NK-92 (cell line): ENCODE data around the gene NAA35.
"Not testable (repeated sequence)": the region's sequence is repeated elsewhere in the genome, so short reads cannot be mapped to it uniquely, and the experiment has no call there.

Source experiments
- DNase-seq: peaks from one replicate; lab custom pipeline; 2025; ENCODE audit not compliant: unreplicated experiment; lab: John Stamatoyannopoulos, UW

Gene NAA35

DNA sequence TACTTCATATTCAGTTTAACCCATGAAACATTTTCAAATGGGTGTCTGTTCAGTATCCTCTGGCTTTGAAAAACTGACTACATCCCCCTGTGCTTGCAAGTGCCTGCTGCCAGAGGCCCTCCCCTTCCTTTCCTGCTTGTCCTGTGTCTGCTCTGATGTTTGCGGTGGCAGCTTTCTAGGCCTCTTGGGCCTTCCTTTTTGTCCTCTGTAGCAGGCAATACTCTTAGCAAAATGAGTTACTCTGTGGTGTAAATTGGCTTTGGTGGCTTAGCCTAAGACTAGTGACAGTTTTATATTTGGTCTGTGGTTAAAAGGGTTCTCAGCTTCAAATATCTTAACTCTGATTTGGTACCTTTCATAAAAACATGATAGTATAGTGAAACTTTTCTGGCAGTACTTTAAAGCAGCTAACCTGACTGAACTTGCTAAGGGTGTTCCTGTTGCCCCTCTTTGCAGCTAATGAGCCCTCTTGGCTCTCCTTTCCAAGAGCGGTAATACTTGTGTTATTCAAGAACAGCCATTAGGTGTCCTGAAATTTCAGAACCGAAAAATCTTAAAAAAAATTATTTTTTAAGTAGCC lies 81.8 kb downstream of the NAA35 start:
- DNase-seq = no peak

DNA sequence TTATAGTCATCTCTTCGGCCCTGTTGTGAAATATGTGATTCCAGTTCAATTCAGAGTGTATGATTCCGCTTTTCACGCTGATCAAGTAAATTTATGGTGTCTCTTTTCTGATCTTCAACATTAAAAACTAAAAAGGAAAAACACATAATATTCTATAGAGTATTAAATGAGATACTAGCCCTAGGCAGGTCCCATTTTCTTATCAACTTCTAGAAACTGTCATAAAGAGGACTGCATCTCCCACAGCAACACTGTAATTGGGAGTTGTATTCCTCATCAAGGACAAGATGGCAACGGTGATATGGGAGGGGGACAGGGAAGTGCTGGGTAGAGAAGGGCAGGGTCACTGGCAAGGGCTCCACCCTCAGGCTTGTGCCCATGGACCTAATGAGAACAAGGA lies 86.8 kb downstream of the NAA35 start:
- no peak for DNase-seq

DNA sequence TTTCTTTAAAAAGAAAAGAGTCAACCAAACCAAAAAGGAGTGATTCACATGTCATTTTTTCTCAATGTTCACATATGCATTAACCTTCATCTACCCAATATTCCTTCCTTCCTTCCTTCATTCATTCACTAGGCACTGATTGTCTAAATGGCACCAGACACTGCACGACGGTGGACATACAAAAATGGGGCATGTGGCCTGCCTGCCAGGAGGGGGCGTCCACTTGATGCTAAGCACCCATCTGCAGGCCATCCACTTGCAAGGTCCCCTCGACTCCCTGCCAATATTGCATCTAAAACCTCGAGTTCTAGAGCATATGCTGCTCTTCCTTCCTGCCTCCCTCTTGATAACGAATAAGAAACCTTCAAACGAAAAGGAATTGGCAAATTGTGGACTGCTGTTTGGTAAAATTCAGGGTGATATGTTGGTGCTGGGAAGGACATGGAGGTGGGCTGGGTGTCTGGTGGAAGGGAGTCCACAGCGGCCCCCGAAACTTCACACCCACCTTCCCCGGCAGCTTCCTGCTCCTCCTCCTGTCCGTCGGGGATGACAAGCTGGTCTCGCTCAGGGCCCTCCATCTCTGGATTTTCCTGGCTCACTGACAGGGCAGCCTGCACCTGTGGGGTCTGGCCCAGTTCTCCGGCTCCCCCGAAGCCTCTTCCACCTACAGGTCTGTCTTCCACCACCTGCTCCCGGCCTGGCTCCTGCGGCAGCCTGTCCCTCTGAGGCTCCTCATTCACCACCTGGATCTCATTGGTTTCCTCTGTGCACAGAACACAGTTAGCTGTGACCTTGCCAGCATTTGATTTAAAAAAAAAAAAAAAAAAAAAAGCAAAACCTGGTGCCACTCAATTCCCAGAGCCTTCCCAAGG lies 94.2 kb downstream of the NAA35 start:
- no peak for DNase-seq

DNA sequence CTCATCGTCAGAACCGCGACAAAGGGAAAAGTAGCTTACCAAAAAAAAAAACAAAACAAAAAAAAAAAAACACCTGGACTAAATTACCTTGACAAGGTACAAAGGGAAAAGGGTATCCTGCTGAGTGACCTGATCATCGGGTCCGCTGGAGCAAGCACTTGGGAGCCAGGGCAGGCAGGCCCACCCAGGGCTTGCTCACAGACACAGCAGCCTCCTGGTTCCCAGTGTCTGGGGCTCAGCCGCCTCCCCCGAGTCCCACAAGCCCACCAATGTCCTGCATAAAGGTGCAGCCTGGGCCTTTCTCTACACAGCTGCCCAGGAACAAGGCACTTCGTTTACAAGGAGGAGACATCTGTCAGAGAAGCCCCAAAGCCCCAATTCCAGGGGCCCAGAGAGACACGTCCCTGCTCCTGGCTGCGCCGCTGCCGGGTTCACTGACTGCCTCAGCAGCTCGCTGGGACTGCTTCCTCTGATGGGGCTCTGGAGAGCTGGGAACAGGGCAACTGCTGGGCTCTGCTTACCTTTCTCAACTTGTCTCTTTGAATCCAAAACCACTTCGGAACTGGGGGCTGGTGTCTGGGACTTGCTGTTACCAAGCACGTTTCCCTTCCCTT lies 95.0 kb downstream of the NAA35 start:
- DNase-seq = no peak

DNA sequence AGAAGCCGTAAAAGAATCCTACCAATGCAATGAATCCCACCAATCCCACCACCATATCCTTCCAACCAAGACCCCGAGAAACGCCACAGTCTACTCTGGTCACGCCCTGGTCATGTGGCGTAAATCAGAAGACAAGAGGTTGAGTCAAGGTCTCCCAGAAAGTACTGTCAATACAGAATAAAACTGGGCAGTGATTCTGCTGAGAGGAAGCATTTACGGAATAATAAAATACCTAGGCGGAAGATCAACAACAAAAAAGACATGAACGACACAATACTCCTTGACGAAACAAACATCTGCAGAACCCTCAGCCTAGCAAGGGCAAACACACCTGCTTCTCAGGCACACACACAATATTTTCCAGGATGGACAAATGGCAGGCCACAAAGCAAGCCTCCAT lies 95.6 kb downstream of the NAA35 start:
- no peak for DNase-seq

DNA sequence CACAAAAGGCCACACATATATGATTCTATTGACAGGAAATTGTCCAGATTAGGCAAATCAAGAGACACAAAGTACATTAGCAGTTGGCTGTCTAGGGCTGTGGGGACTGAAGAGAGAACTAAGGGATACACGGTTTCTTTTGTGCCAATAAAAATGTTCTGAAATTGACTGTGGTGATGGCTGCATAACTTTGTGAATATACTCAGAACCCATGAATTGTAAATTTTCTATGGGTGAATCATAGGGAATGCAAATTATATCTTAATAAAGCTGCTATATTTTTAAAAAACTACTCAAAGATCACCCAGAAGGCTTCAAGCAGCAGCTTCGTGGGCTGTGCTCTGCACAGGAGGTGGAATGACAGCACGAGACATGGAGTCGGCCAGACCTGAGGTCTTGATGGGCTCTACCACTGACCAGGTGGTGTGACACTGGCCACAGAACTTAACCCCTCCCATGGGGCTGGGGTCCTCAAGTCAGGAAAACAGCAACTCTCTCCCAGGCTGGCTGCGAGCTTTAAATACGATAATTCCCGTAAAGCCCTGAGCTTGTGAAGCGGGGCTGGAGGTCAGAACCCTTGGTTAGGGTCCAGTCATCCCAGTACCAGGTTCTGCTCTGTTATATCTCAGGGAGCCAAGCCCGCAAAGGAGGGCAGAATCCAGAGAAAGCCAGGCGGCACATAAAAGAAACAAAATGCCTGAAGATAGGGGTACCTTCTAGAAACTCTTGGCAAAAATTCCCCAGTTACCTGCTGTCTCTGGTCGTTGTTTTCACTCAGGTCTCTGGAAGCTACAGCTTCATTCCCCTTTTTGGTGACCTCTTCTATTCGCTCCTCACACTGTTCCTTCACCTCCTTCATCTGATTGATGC lies 99.3 kb downstream of the NAA35 start:
- DNase-seq = no peak

DNA sequence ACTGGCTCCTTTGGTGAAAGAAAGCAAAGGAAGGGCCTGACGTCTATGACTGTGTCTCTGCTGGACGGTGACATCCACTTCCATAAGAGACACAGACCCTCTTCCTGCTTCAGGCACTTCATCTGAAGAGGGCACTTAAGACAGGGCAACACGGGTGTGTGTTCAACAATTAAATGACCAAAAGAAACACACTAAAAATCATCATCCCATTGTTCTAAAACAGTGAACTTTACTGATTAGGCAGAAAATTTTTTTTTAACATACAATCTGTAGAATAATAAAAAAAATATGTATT lies 99.9 kb downstream of the NAA35 start:
- DNase-seq = no peak

DNA sequence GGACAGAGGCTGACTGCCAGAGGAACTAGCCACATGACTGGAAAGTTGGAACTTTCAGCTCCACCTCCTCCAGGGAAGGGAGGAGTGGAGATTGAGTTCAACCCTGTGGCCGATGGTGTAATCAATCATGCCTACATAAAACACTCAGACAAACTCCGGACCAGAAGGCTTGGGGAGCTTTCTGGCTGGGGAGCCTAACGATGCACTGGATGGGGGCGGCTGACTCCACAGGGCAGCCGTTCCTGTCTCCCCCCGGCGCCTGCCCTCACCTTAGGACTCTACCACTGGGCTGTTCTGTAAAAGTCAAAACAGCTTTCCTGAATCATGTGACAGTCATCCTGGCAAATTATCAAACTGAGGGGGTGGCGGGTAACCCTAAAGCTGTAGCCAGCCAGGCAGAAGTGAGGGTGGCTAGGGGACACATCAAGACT lies 100.4 kb downstream of the NAA35 start:
- DNase-seq = no peak

DNA sequence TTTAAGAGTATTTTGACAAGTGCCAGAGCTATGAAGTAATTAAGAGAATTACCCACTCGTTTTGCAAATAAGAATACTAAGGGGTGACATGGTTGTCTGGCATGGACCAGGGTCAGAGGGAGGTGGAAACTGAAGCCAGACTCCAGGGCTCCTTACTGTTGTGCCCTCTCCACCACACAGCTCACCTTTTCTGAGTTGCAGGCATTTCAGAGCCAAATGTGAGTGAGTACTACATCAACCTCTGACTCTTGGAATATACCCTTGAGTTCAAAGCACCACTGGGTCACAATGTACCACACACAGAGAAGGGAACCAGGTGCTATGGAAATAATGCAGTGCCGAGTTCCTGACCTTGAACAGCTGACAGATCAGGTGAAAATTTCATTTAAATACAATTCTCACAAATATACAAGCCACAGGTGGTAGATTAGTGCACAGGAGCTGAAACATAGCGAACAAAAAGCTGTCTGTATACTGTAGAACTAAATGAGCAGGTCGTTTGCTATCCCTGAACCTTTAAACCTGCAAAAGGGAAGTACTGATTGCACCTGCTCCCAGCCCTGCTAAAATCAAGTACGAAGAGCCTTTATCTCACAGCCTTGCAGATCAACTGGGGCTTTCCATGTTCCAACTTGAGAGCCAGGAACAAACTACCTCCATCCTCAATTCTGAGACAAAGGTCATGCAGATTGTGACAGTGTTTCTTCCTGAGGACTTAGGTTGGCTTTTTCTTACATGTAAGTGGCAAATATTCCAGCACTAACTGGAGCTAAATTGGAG lies 101.4 kb downstream of the NAA35 start:
- DNase-seq = no peak

DNA sequence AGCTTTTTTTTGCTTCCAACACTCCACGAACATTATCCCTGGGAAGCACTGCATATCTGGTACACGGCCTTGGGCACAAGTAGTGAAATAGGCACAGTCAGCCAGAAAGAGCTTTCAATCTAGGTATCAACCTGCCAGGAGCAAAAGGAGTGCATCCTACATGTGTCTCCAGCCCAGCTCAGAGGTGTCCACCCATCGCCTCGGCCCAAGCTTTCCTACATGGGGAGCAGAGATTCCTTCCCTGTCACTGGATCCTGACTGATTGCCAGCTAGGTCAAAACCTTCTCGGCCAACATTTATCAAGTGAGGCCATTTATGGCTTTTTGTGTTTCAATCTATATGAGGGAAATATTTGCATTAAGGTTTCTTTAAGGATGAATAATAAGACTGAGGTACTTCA lies 102.6 kb downstream of the NAA35 start:
- no peak for DNase-seq

DNA sequence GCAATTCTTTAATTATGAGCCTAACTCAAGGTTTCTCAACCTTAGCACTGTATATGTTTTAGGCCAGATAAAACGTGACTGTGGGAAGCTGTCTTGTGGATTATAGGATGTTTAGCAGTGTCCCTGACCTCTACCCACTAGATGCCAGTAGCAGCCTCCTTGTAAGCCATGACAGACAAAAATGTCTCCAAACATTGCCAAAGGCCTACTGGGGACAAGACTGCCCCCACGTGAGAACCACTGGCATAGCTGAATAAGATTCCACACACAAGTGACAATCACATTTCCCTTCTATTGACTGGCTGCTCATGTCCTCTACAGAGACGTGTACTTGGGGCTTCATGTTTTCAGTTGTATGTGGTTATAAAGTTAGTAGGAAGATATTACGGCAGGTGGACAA lies 103.1 kb downstream of the NAA35 start:
- no peak for DNase-seq

DNA sequence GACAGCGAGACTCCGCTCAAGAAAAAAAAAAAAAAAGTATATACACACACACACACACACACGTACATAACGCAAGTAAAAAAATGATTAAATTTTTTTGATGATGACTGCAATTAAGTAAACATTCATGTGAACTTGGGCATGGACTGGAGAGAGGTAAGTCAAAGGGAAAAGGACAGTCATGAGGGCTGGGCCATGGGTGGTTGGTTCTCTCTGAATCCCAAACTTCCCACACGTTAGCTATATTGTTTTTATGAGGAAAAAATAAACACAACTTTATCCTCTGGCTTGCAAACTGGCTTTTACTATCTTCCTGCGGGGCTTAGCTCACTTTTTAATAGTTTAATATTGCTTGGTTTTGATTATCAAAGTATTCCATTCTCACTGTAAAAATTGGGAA lies 104.7 kb downstream of the NAA35 start:
- no peak for DNase-seq

DNA sequence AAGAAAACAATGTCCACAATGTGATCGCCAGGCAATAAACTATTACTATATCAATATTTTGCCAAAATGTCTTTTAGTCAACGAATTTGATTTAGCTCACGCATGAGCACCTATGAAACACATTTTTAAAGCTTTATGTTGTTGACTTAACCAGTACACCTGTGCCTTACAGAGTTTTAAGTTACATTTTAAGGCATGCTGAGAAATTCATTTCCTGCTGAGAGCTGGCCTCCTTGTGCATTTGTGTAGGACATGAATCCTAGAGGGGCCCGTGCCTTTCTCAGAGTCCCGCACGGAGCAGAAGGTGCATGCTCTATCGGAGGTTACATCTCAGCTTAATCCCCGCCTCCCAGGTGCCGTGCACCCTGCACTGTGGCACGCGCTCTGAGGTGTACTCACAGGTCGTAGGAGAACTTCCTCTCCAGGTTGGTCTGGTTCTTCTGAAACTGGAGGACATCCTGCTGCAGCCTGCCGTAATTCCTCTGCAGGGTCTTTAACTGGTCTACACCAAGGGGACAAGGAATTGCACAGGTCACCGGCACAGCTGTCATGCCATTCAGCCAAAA lies 105.2 kb downstream of the NAA35 start:
- DNase-seq = no peak

DNA sequence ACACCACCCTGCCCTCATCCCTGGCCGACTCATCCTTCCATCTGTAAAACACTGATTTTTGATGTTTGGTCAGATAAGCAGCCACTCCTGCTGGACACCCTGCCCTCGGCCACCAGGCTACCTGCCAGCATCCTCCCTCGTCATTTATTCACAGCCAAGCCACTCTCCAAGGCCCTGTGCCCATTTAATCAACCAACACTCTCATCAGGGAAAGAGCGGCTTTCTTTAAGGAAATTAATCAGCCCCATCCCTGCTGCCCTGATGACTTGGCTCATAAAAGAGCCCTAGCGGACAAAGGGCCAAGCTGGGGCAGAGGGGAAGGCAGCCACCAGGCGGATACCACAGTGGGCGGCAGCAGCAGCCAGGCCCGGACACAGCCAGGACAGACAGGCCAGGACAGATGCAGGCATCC lies 106.0 kb downstream of the NAA35 start:
- no peak for DNase-seq

DNA sequence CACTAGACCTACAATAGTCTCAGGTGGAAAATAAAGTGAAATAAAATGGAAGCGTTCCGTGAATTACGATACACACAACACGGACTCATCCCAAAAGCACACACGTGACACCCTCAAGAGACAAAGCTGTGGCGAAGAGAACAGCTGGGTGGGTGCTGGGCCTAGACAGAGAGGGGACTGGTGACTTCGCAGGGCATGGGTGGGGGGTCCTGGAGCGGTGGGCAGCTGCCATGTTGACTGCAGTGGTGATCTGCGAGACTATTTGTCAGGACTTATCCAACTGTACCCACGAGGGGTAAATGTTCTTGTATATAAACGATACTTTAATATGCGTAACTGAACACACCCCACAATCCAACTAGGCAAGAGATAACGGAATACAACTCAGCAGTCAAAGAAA lies 106.4 kb downstream of the NAA35 start:
- DNase-seq = no peak

DNA sequence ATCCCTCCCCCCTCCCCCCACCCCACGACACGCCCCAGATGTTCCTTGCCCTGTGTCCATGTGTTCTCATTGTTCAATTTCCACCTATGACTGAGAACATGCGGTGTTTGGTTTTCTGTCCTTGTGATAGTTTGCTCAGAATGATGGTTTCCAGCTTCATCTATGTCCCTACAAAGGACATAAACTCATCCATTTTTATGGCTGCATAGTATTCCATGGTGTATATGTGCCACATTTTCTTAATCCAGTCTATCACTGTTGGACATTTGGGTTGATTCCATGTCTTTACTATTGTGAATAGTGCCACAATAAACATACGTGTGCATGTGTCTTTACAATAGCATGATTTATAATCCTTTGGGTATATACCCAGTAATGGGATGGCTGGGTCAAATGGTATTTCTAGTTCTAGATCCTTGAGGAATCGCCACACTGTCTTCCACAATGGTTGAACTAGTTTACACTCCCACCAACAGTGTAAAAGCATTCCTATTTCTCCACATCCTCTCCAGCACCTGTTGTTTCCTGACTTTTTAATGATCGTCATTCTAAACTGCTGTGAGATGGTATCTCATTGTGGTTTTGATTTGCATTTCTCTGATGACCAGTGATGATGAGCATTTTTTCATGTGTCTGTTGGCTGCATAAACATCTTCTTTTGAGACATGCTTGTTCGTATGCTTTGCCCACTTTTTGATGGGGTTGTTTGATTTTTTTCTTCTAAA lies 107.2 kb downstream of the NAA35 start:
- not testable (repeated sequence) for DNase-seq

DNA sequence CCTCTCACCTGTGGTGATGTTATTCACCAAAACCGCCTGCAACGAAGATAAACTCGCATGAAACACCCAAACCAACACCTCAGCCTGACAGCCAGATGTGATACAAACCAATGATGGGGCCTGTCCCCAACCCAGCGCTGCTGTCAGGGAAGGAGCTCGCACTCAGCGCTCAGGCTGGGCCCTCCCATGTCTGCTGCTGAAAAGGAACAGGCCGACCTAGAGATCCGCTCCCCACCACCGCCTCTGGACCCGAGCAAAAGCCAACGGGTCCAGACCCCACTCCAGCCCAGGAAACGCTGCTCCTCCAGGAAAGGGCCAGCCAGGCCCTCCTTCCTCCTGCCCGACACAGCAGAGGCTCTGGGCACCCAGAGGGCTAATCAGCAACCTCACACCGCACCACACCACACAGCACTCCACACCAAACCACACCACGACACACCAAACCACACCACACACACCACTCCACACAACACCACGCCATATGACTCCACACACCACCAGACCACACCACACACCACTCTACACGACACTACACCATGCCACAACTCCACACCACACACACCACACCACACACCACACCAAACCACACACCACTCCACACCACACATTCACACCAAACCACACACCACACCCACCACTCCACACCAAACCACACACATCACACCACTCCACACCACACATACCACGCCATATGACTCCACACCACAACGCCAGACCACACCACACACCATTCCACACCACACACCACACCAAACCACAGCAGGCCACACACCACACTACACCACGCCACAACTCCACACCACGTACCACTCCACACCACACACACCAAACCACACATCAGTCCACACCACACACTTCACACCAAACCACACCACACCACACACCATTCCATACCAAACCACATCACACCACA lies 111.9 kb downstream of the NAA35 start:
- no peak for DNase-seq

DNA sequence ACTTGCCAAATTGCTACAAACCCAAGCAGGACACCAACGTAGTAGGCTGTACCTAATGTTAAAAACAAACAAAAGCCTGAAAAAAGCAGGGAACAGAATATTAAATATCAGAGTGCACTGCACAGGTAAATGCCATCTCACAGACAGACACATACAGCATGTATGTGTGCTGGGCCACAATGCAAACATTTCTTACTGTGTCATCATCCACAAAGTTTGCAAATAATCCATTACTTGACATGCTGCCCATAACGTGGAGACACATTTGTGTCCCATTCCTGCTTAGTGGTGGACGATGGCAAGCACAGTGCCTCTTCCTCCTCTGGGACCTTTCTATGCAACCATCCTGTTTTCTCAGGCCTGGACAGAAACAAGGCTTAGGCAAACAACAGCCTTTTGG lies 113.7 kb downstream of the NAA35 start:
- DNase-seq = no peak

DNA sequence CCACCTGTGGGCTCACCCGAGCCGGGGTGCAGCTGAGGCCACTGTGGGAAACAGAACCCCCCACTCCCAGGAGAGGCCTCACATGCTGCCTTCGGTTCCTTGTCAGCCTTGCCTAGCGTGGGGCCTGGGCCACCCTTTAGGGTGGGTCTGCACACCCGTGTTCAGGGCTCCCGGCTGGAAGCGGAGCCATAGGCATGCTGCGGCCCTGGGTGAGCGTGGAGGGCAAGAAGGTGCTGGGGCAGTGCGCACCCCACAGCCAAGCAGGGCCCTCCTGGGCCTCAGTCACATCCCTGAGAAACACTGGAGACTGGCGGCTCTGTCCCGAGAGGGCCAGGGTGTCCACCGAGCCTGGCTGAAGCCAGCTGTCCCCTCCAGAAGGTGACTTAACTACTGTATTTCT lies 116.5 kb downstream of the NAA35 start:
- DNase-seq = no peak
